OCI-LY7 (cell line): ENCODE measurements around the gene IGDCC3.

ENCODE experiments used
- EZH2phosphoT487 ChIP-seq: fragments of 200-600 bp; sonication (generic); IDR thresholded peaks from 2 replicates; pipeline ENCODE4 v1.6.1; 2018; ENCODE audit warnings: low read depth, borderline replicate concordance, mild to moderate bottlenecking, mixed run types, antibody characterized with exemption, low read length, moderate library complexity, mixed read lengths
- TF ChIP-seq, protein P1 (sequence below): fragments of 200-600 bp; sonication (generic); conservative IDR thresholded peaks from 2 replicates; pipeline ENCODE4 v1.5.1; 2014; ENCODE audit warnings: mild to moderate bottlenecking, antibody characterized with exemption, low read length, moderate library complexity, mixed read lengths

DNA sequence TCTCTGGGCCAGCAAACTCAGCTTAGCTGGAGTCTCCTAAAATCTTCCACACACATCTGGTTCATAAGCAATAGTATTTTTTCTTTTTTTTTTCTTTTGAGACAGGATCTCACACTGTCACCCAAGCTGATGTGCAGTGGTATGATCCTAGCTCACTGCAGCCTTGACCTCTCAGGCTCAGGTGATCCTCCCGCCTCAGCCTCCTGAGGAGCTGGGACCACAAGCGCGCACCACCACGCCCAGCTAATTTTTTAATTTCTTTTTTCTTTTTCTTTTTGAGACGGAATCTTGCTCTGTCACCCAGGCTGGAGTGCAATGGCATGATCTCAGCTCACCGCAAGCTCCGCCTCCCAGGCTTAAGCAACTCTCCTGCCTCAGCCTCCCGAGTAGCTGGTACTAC, 39.0 kb downstream of the IGDCC3 start:
- TF ChIP-seq, protein P1, sequence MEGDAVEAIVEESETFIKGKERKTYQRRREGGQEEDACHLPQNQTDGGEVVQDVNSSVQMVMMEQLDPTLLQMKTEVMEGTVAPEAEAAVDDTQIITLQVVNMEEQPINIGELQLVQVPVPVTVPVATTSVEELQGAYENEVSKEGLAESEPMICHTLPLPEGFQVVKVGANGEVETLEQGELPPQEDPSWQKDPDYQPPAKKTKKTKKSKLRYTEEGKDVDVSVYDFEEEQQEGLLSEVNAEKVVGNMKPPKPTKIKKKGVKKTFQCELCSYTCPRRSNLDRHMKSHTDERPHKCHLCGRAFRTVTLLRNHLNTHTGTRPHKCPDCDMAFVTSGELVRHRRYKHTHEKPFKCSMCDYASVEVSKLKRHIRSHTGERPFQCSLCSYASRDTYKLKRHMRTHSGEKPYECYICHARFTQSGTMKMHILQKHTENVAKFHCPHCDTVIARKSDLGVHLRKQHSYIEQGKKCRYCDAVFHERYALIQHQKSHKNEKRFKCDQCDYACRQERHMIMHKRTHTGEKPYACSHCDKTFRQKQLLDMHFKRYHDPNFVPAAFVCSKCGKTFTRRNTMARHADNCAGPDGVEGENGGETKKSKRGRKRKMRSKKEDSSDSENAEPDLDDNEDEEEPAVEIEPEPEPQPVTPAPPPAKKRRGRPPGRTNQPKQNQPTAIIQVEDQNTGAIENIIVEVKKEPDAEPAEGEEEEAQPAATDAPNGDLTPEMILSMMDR: no peak
- no peak for TF ChIP-seq EZH2phosphoT487
